SK-N-SH (cell line): ENCODE results near the gene CFAP44. TPM values are rescaled to one million over a fixed set of nuclear protein-coding genes. Genes with fewer than 3 reads are reported as not detected.

ENCODE experiments used
- CTCF ChIA-PET: fragments of 300-600, 350-600 bp; formaldehyde crosslinking; extraction: SDS; loops from one replicate; lab custom pipeline; 2021; lab: Yijun Ruan, JAX
- POLR2A ChIA-PET: fragments of 350-600 bp; sonication (Branson Sonifier 250); formaldehyde crosslinking; extraction: SDS; loops from one replicate; lab custom pipeline; 2020; ENCODE audit warnings: antibody characterized with exemption, inconsistent platforms; lab: Yijun Ruan, JAX
- DNase-seq: peaks from one replicate; pipeline ENCODE4 v3.0.0; 2012
- H2AFZ ChIP-seq: fragments of 200-600 bp; sonication (generic); 2 replicates; pipeline ENCODE4 v1.8.1; 2016; ENCODE audit warnings: antibody characterized with exemption, mild to moderate bottlenecking, low read depth
- H3F3A ChIP-seq: fragments of 200-600 bp; sonication (generic); replicated peaks from 2 replicates; pipeline ENCODE3; 2016; ENCODE audit warnings: antibody characterized with exemption, mild to moderate bottlenecking; ENCODE audit not compliant: insufficient read depth
- H3K27ac ChIP-seq, 2 experiments: fragments of 200-500 bp in 1 of 2; fragments of 200-600 bp in 1 of 2; sonication (Bioruptor generic) in 1 of 2; sonication (generic), shearing (Covaris generic) in 1 of 2; 2 replicates each; pipeline versions ENCODE4 v1.5.1 to v1.6.1; 2014 to 2016; ENCODE audit warnings: low read depth in 2 of 2, inconsistent platforms in 1 of 2, low read length in 1 of 2, mild to moderate bottlenecking in 1 of 2, mixed read lengths in 1 of 2
- H3K27me3 ChIP-seq: fragments of 200-600 bp; sonication (generic), shearing (Covaris generic); 2 replicates; pipeline ENCODE4 v1.6.1; 2016; ENCODE audit warnings: mixed run types; ENCODE audit not compliant: insufficient read depth
- H3K36me3 ChIP-seq, 2 experiments: fragments of 200-500 bp in 1 of 2; fragments of 200-600 bp in 1 of 2; sonication (Bioruptor generic) in 1 of 2; sonication (generic) in 1 of 2; replicated peaks in 1 of 2; 2 replicates each; pipeline versions ENCODE3 to v1.5.1; 2014 to 2016; ENCODE audit warnings: low read length in 1 of 2, mild to moderate bottlenecking in 1 of 2; ENCODE audit not compliant: insufficient read depth in 2 of 2, control insufficient read depth in 1 of 2
- H3K4me1 ChIP-seq, 2 experiments: fragments of 200-500 bp in 1 of 2; fragments of 200-600 bp in 1 of 2; sonication (Bioruptor generic) in 1 of 2; sonication (generic), shearing (Covaris generic) in 1 of 2; 2 replicates each; pipeline versions ENCODE4 v1.5.1 to v1.6.1; 2014 to 2016; ENCODE audit warnings: low read depth in 1 of 2, low read length in 1 of 2, mixed run types in 1 of 2; ENCODE audit not compliant: insufficient read depth in 2 of 2, control insufficient read depth in 1 of 2
- H3K4me2 ChIP-seq: fragments of 200-600 bp; sonication (generic), shearing (Covaris generic); 2 replicates; pipeline ENCODE4 v1.6.1; 2017; ENCODE audit warnings: mixed run types
- H3K4me3 ChIP-seq, 2 experiments: fragments of 200-500 bp in 1 of 2; fragments of 200-600 bp in 1 of 2; sonication (Bioruptor generic) in 1 of 2; sonication (generic), shearing (Covaris generic) in 1 of 2; 2 replicates each; pipeline versions ENCODE4 v1.5.1 to v1.8.1; 2014 to 2016; ENCODE audit warnings: low read depth in 2 of 2, inconsistent platforms in 1 of 2, low read length in 1 of 2, mild to moderate bottlenecking in 1 of 2, mixed read lengths in 1 of 2, moderate library complexity in 1 of 2
- H3K79me2 ChIP-seq: fragments of 200-600 bp; sonication (generic); 2 replicates; pipeline ENCODE4 v1.8.1; 2017; ENCODE audit warnings: mild to moderate bottlenecking; ENCODE audit not compliant: insufficient read depth
- H3K9ac ChIP-seq: fragments of 200-600 bp; sonication (generic); 2 replicates; pipeline ENCODE4 v1.6.1; 2017; ENCODE audit warnings: mixed run types
- H3K9me2 ChIP-seq: fragments of 200-600 bp; sonication (generic); 2 replicates; pipeline ENCODE4 v1.6.1; 2017; ENCODE audit warnings: mixed run types
- H3K9me3 ChIP-seq: fragments of 200-600 bp; sonication (generic); 2 replicates; pipeline ENCODE4 v1.6.1; 2017; ENCODE audit warnings: mixed run types, mild to moderate bottlenecking, moderate library complexity
- H4K20me1 ChIP-seq: fragments of 200-600 bp; sonication (generic); 2 replicates; pipeline ENCODE4 v1.6.1; 2017; ENCODE audit warnings: mild to moderate bottlenecking, mixed run types; ENCODE audit not compliant: insufficient read depth
- CHD2 ChIP-seq: fragments of 150-350 bp; IDR thresholded peaks from 2 replicates; pipeline ENCODE4 v1.6.1; 2018; ENCODE audit warnings: low read length; ENCODE audit not compliant: partially characterized antibody
- EP300 ChIP-seq, 2 experiments: IDR thresholded peaks; 2 replicates each; pipeline versions ENCODE4 v1.4.0 to v1.6.1; 2012; ENCODE audit warnings: borderline replicate concordance in 1 of 2, low read depth in 1 of 2, low read length in 1 of 2
- EZH2phosphoT487 ChIP-seq: fragments of 200-600 bp; sonication (generic); IDR thresholded peaks from 2 replicates; pipeline ENCODE4 v1.6.1; 2017; ENCODE audit warnings: low read depth, mixed run types, mild to moderate bottlenecking, antibody characterized with exemption, moderate library complexity, borderline replicate concordance
- JUND ChIP-seq: IDR thresholded peaks from 2 replicates; pipeline ENCODE4 v1.4.0; 2012
- NFIC ChIP-seq: IDR thresholded peaks from 2 replicates; pipeline ENCODE4 v1.4.0; 2012; ENCODE audit warnings: borderline replicate concordance
- NRF1 ChIP-seq: IDR thresholded peaks from 2 replicates; pipeline ENCODE4 v1.6.1; 2012; ENCODE audit warnings: low read depth, mild to moderate bottlenecking, low read length
- RFX5 ChIP-seq: IDR thresholded peaks from 2 replicates; pipeline ENCODE4 v1.6.1; 2012; ENCODE audit warnings: mild to moderate bottlenecking, improper control_type of control experiment, low read length
- RXRA ChIP-seq: IDR thresholded peaks from 2 replicates; pipeline ENCODE4 v1.4.0; 2012; ENCODE audit warnings: low read depth, mild to moderate bottlenecking, borderline replicate concordance
- SIN3A ChIP-seq: IDR thresholded peaks from 2 replicates; pipeline ENCODE4 v1.6.1; 2012; ENCODE audit warnings: low read depth, mild to moderate bottlenecking, low read length, moderate library complexity, borderline replicate concordance
- TAF1 ChIP-seq: IDR thresholded peaks from 2 replicates; pipeline ENCODE4 v1.6.1; 2012; ENCODE audit warnings: low read depth, mild to moderate bottlenecking, low read length, moderate library complexity, borderline replicate concordance
- TCF12 ChIP-seq: IDR thresholded peaks from 2 replicates; pipeline ENCODE4 v1.4.0; 2012
- USF1 ChIP-seq: IDR thresholded peaks from 2 replicates; pipeline ENCODE4 v1.4.0; 2012; ENCODE audit warnings: low read depth, borderline replicate concordance
- WGBS: methylation state at CpG from one replicate; pipeline ENCODE4 v1.1.6; 2017; ENCODE audit warnings: low lambda C conversion rate; 5-methylcytosine and 5-hydroxymethylcytosine counted together
- polyA plus RNA-seq, 3 experiments: library from polyadenylated mRNA; depleted of rRNA; stranded (reverse); fragments of >200 nt; gene quantifications; 2 replicates each; pipeline ENCODE4 v1.2.3, GENCODE V29; 2012
- TF ChIP-seq, protein P1 (sequence below): IDR thresholded peaks from 2 replicates; pipeline ENCODE4 v1.6.1; 2012; ENCODE audit warnings: mild to moderate bottlenecking, low read depth, low read length, moderate library complexity
- TF ChIP-seq, protein P2 (sequence below): fragments of 200-600 bp; sonication (generic); IDR thresholded peaks from 2 replicates; pipeline ENCODE4 v1.6.1; 2017; ENCODE audit warnings: antibody characterized with exemption, mild to moderate bottlenecking, moderate library complexity
- TF ChIP-seq, protein P3 (sequence below): IDR thresholded peaks from 2 replicates; pipeline ENCODE4 v1.4.0; 2012; ENCODE audit warnings: low read depth

The CFAP44 gene
- polyA plus RNA-seq, 1 of the 3 experiments (the other 2 are of a cell fraction), result 2.3 TPM

DNA sequence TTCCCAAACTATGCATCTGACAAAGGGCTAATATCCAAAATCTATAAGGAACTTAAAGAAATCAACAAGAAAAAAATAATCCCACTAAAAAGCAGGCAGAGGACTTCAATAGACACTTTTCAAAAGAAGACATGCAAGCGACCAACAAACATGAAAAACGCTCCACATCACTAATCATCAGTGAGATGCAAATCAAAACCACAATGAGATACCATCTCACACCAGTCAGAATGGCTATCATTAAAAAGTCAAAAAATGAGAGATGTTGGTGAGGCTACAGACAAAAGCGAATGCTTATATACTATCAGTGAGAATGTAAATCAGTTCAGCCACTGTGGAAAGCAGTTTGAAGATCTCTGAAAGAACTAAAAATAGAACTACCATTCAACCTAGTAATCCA is 20.2 kb downstream of the CFAP44 start (continued):
- TF ChIP-seq, protein P1, sequence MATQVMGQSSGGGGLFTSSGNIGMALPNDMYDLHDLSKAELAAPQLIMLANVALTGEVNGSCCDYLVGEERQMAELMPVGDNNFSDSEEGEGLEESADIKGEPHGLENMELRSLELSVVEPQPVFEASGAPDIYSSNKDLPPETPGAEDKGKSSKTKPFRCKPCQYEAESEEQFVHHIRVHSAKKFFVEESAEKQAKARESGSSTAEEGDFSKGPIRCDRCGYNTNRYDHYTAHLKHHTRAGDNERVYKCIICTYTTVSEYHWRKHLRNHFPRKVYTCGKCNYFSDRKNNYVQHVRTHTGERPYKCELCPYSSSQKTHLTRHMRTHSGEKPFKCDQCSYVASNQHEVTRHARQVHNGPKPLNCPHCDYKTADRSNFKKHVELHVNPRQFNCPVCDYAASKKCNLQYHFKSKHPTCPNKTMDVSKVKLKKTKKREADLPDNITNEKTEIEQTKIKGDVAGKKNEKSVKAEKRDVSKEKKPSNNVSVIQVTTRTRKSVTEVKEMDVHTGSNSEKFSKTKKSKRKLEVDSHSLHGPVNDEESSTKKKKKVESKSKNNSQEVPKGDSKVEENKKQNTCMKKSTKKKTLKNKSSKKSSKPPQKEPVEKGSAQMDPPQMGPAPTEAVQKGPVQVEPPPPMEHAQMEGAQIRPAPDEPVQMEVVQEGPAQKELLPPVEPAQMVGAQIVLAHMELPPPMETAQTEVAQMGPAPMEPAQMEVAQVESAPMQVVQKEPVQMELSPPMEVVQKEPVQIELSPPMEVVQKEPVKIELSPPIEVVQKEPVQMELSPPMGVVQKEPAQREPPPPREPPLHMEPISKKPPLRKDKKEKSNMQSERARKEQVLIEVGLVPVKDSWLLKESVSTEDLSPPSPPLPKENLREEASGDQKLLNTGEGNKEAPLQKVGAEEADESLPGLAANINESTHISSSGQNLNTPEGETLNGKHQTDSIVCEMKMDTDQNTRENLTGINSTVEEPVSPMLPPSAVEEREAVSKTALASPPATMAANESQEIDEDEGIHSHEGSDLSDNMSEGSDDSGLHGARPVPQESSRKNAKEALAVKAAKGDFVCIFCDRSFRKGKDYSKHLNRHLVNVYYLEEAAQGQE, result no peak
- no peak for TF ChIP-seq SIN3A

GRCh38 chr3:113409676-113410075 is 31.6 kb downstream of the CFAP44 start:
- no peaks in the 10 kb centered on the region for H3K4me1 ChIP-seq
- no peaks in the 10 kb centered on the region for H3K9me3 ChIP-seq
- H3K27ac ChIP-seq, result no peak overlapping the region
- H3F3A ChIP-seq, result no peaks in the 10 kb centered on the region
- no peaks in the 10 kb centered on the region for H3K79me2 ChIP-seq
- TF ChIP-seq NFIC (no peak), EP300 (IDR thresholded peaks at IDR 0.05; ENCODE audit: borderline replicate concordance in 1 of 2, low read depth in 1 of 2, low read length in 1 of 2) (no peak)
- H3K9me2 ChIP-seq, result no peaks in the 10 kb centered on the region
- H3K4me3 ChIP-seq, result no peak overlapping the region
- DNase-seq, result no peak
- CTCF ChIA-PET, result no interaction called here
- no peak overlapping the region for H3K9ac ChIP-seq
- 87% methylated on average over 5 of the region's 5 CpGs for WGBS
- POLR2A ChIA-PET, result no interaction called here
- H3K27me3 ChIP-seq, result no peaks in the 10 kb centered on the region
- H3K4me2 ChIP-seq, result no peak overlapping the region
- no peaks in the 10 kb centered on the region for H4K20me1 ChIP-seq
- no peaks in the 10 kb centered on the region for H3K36me3 ChIP-seq
- no peak overlapping the region for H2AFZ ChIP-seq

GRCh38 chr3:113405180-113405579 is 36.1 kb downstream of the CFAP44 start:
- Histone ChIP-seq H4K20me1 (no peaks in the 10 kb centered on the region), H3K36me3 (peaks cover 5 to 18% of the 10 kb centered on the region in 2 experiments), H2AFZ (no peak overlapping the region), H3K27me3 (no peaks in the 10 kb centered on the region), H3K4me3 (no peak overlapping the region), H3K4me1 (no peaks in the 10 kb centered on the region), H3K79me2 (no peaks in the 10 kb centered on the region), H3K9me3 (no peaks in the 10 kb centered on the region), H3K27ac (0 out of 4 replicates have a peak overlapping the region, but pooled peaks of 1 of the 2 experiments have one; percentile 3), H3K9ac (no peak overlapping the region), H3F3A (no peaks in the 10 kb centered on the region), H3K4me2 (no peak overlapping the region), H3K9me2 (no peaks in the 10 kb centered on the region)
- no peak for DNase-seq
- WGBS, result 79% methylated on average over 1 of the region's 1 CpG
- CTCF ChIA-PET, result no interaction called here
- POLR2A ChIA-PET, result no interaction called here
- TF ChIP-seq, protein P2, sequence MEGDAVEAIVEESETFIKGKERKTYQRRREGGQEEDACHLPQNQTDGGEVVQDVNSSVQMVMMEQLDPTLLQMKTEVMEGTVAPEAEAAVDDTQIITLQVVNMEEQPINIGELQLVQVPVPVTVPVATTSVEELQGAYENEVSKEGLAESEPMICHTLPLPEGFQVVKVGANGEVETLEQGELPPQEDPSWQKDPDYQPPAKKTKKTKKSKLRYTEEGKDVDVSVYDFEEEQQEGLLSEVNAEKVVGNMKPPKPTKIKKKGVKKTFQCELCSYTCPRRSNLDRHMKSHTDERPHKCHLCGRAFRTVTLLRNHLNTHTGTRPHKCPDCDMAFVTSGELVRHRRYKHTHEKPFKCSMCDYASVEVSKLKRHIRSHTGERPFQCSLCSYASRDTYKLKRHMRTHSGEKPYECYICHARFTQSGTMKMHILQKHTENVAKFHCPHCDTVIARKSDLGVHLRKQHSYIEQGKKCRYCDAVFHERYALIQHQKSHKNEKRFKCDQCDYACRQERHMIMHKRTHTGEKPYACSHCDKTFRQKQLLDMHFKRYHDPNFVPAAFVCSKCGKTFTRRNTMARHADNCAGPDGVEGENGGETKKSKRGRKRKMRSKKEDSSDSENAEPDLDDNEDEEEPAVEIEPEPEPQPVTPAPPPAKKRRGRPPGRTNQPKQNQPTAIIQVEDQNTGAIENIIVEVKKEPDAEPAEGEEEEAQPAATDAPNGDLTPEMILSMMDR, result no peak
- TF ChIP-seq CHD2 (no peak), EZH2phosphoT487 (no peak), RXRA (no peak), TAF1 (no peak), NRF1 (no peak), RFX5 (no peak), JUND (peak; percentile 56), TCF12 (peak; percentile 87), EP300 (IDR thresholded peaks at IDR 0.05; ENCODE audit: borderline replicate concordance in 1 of 2, low read depth in 1 of 2, low read length in 1 of 2) (0 out of 4 replicates have a peak, but pooled peaks of 1 of the 2 experiments have one; percentile 8), USF1 (no peak)
- TF ChIP-seq, protein P1, result no peak
- TF ChIP-seq, protein P3, sequence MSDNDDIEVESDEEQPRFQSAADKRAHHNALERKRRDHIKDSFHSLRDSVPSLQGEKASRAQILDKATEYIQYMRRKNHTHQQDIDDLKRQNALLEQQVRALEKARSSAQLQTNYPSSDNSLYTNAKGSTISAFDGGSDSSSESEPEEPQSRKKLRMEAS, result 0 out of 2 replicates have a peak, but pooled peaks have one; percentile 17
